SK-N-SH treated with all-trans-retinoic acid at 6 μM for 48 hours (cell line): ENCODE measurements around the gene AOX1.
"Not testable (repeated sequence)": the region's sequence is repeated elsewhere in the genome, so short reads cannot be mapped to it uniquely, and the experiment has no call there.

ENCODE experiments used
- ATAC-seq: fragments of 200-7000 bp; cut with Tn5 transposase; 3 replicates; pipeline ENCODE4 v1.9.1; 2020; ENCODE audit warnings: mild to moderate bottlenecking, moderate library complexity
- ARNTL ChIP-seq: fragments of 450-650 bp; formaldehyde crosslinking; IDR thresholded peaks from 2 replicates; pipeline ENCODE4 v1.5.0; 2020; ENCODE audit warnings: low read depth, mild to moderate bottlenecking, moderate library complexity, borderline replicate concordance
- BACH2 ChIP-seq: fragments of 250-450 bp; sonication (Bioruptor Pico); IDR thresholded peaks from 2 replicates; pipeline ENCODE4 v1.9.0; 2021; ENCODE audit warnings: mild to moderate bottlenecking, borderline replicate concordance
- CREB5 ChIP-seq: fragments of 250-450 bp; sonication (Bioruptor Pico); IDR thresholded peaks from 2 replicates; pipeline ENCODE4 v1.5.1; 2020; ENCODE audit warnings: low read depth, mild to moderate bottlenecking, moderate library complexity
- CSDC2 ChIP-seq: fragments of 250-450 bp; sonication (Bioruptor Pico); IDR thresholded peaks from 2 replicates; pipeline ENCODE4 v1.5.0; 2020; ENCODE audit warnings: mild to moderate bottlenecking, moderate library complexity
- CSRNP3 ChIP-seq: fragments of 250-450 bp; sonication (Bioruptor Pico); IDR thresholded peaks from 2 replicates; pipeline ENCODE4 v1.5.1; 2021; ENCODE audit warnings: mild to moderate bottlenecking, moderate library complexity
- ESRRG ChIP-seq: fragments of 250-450 bp; sonication (Bioruptor Pico); IDR thresholded peaks from 2 replicates; pipeline ENCODE4 v1.6.1; 2021; ENCODE audit warnings: mild to moderate bottlenecking
- GLIS3 ChIP-seq: fragments of 250-450 bp; sonication (Bioruptor Pico); IDR thresholded peaks from 2 replicates; pipeline ENCODE4 v1.5.0; 2020; ENCODE audit warnings: mild to moderate bottlenecking, moderate library complexity
- ISL1 ChIP-seq: fragments of 250-450 bp; sonication (Bioruptor Pico); IDR thresholded peaks from 2 replicates; pipeline ENCODE4 v2.1.2; 2022; ENCODE audit warnings: mild to moderate bottlenecking, moderate library complexity
- OSR1 ChIP-seq: fragments of 250-450 bp; sonication (Bioruptor Pico); IDR thresholded peaks from 2 replicates; pipeline ENCODE4 v1.8.0; 2022; ENCODE audit warnings: moderate library complexity, mild to moderate bottlenecking, inconsistent platforms
- PATZ1 ChIP-seq: fragments of 250-450 bp; sonication (Bioruptor Pico); IDR thresholded peaks from 2 replicates; pipeline ENCODE4 v1.8.0; 2020; ENCODE audit warnings: mild to moderate bottlenecking, moderate library complexity, borderline replicate concordance
- POU6F1 ChIP-seq: fragments of 250-450 bp; sonication (Bioruptor Pico); IDR thresholded peaks from 2 replicates; pipeline ENCODE4 v1.8.0; 2021; ENCODE audit warnings: low read depth, mild to moderate bottlenecking, moderate library complexity, borderline replicate concordance
- RARB ChIP-seq: fragments of 250-450 bp; sonication (Bioruptor Pico); IDR thresholded peaks from 2 replicates; pipeline ENCODE4 v1.8.0; 2021; ENCODE audit warnings: mild to moderate bottlenecking, moderate library complexity
- SNAI2 ChIP-seq: fragments of 250-450 bp; sonication (Bioruptor Pico); IDR thresholded peaks from 2 replicates; pipeline ENCODE4 v1.5.0; 2020; ENCODE audit warnings: mild to moderate bottlenecking, moderate library complexity
- TCF4 ChIP-seq: fragments of 250-450 bp; sonication (Bioruptor Pico); IDR thresholded peaks from 2 replicates; pipeline ENCODE4 v1.8.0; 2021; ENCODE audit warnings: mild to moderate bottlenecking, moderate library complexity, borderline replicate concordance
- ZNF70 ChIP-seq: fragments of 450-650 bp; formaldehyde crosslinking; IDR thresholded peaks from 2 replicates; pipeline ENCODE4 v1.5.0; 2020; ENCODE audit warnings: mild to moderate bottlenecking, moderate library complexity
- ZNF8 ChIP-seq: fragments of 450-650 bp; formaldehyde crosslinking; IDR thresholded peaks from 2 replicates; pipeline ENCODE4 v1.5.0; 2020; ENCODE audit warnings: mild to moderate bottlenecking, moderate library complexity

AOX1 gene

GRCh38 chr2:200640901-200641300, 55.1 kb downstream of the AOX1 start:
- no peak for TF ChIP-seq POU6F1 (CRISPR knock-in tag)
- TF ChIP-seq ZNF8: no peak
- TF ChIP-seq CREB5 (CRISPR knock-in tag): no peak
- TF ChIP-seq CSRNP3: no peak
- TF ChIP-seq BACH2 (CRISPR knock-in tag): no peak
- no peak for TF ChIP-seq ZNF70 (CRISPR knock-in tag)
- no peak for TF ChIP-seq PATZ1
- no peak for TF ChIP-seq GLIS3
- no peak for TF ChIP-seq SNAI2 (CRISPR knock-in tag)
- no peak for ATAC-seq

- not testable (repeated sequence) for ATAC-seq
Measured at GRCh38 chr2:200648518-200649281, 62.9 kb downstream of the AOX1 start.

- no peak for ATAC-seq
- no peak for TF ChIP-seq PATZ1
- no peak for TF ChIP-seq TCF4 (CRISPR knock-in tag)
- TF ChIP-seq ESRRG: no peak
- TF ChIP-seq POU6F1 (CRISPR knock-in tag): no peak
- TF ChIP-seq RARB (CRISPR knock-in tag): no peak
- no peak for TF ChIP-seq GLIS3
- no peak for TF ChIP-seq ISL1
- no peak for TF ChIP-seq ARNTL (CRISPR knock-in tag)
- TF ChIP-seq CSRNP3: no peak
- no peak for TF ChIP-seq CSDC2 (CRISPR knock-in tag)
- no peak for TF ChIP-seq CREB5 (CRISPR knock-in tag)
- TF ChIP-seq OSR1 (CRISPR knock-in tag): no peak
Measured at GRCh38 chr2:200649724-200650123, 63.9 kb downstream of the AOX1 start.
